Skeletal muscle cell (primary cell): Measurements from ENCODE around the gene RTN1.

Experiments used
- DNase-seq: peaks from one replicate; pipeline ENCODE4 v3.0.0-alpha.2; 2010; ENCODE audit warnings: low read depth
- H3K4me3 ChIP-seq: 2 replicates; pipeline ENCODE4 v1.5.1; 2011; ENCODE audit warnings: low read depth, mild to moderate bottlenecking, control low read depth, low read length, moderate library complexity

The RTN1 gene

GRCh38 chr14:59852350-59852749 is 18.2 kb downstream of the RTN1 start:
- H3K4me3 ChIP-seq, result no peak overlapping the region
- DNase-seq, result no peak

DNA sequence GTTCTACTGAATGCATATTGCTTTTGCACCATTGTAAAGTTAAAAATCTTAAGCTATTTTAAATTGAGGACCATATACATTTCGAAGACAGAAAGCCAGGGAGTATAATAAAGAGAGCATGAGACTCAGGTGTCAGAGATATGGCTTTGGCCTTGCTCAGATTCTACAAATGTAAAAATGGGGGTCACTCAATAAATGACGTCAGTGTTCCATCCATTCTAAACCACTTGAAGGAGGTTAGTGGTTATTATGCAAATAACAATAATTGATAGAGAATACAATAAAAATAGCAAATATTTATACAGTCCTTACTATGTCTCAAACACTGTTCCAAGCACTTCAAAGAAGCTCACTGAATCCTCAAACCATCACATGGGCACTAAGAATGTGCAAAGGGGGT is 20.1 kb downstream of the RTN1 start:
- no peak overlapping the region for H3K4me3 ChIP-seq
- no peak for DNase-seq

- no peak overlapping the region for H3K4me3 ChIP-seq
- DNase-seq, result no peak
Measured at GRCh38 chr14:59849411-59850130, 21.0 kb downstream of the RTN1 start.

DNA sequence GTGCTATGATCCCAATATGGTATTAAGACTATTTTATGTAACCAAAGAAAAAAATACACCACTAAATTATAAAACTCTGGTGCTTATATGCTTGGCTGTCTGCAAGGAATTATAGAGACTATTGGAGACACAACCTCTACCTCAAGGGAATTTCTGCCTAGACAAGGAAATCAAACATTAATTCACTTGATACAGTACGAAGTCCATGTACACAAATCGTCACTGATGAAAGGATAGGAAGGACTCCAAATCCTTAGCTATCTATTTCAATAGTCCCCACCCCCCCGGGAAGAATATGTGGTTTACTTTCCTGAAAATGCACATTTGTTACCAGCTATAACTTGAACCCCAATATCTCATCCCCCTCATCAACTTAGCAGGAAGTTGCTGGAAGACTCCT is 21.9 kb downstream of the RTN1 start:
- no peak overlapping the region for H3K4me3 ChIP-seq
- no peak for DNase-seq

- DNase-seq, result no peak
Measured at GRCh38 chr14:59847711-59848110, 22.9 kb downstream of the RTN1 start.

GRCh38 chr14:59846595-59846994 is 24.0 kb downstream of the RTN1 start:
- H3K4me3 ChIP-seq, result no peak overlapping the region
- DNase-seq, result no peak

More at GRCh38 chr14:59847711-59848110, 22.9 kb downstream of the RTN1 start:
- H3K4me3 ChIP-seq, result no peak overlapping the region

- H3K4me3 ChIP-seq, result no peak overlapping the region
- no peak for DNase-seq
Measured at GRCh38 chr14:59845245-59845644, 25.3 kb downstream of the RTN1 start.

DNA sequence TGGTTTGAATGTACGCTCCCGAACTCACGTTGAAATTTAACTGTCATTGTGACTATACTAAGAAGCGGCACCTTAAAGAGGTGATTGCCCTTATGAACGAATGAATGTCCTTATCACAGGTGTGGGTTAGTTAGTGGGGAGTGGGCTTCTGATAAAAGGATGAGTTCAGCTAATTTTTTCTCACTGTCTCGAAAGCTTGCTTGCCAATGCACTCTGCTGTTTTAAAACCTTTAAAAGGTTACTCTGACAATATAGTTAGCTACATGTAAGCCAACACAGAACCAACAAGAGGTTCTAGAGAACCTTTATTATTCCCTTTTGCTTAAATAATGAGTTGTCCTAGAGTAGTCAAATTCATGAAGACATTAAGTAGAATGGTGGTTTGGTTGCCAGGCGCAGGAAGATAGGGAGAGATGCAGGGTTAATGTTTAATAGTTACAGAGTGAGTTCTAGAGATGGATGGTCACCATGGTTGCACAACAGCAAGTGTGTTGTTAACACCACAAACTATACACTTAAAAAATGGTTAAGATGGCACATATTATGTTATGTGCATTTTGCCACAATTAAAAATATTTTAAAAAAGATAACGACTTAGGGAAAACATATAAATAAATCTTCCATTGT is 26.3 kb downstream of the RTN1 start:
- DNase-seq, result no peak
- H3K4me3 ChIP-seq, result no peak overlapping the region

DNA sequence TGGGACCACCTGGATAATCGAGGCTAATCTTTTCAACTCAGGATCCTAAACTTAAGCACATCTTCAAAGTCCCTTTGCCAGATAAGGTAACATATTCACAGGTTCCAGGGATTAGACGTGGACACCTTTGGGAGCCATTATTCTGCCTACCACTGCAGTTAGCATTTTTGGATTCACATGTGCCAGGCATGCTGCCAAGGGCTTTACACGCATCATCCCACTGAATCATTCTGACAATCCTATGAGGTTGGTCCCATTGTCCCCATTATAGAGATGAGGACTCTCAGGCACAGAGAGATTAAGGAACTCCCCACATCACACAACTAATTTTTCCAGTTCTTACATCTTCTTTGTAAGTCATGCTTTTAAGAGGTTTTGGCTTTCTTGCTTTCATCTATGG is 34.5 kb downstream of the RTN1 start:
- H3K4me3 ChIP-seq, result no peak overlapping the region
- DNase-seq, result no peak

GRCh38 chr14:59832653-59833294 is 37.8 kb downstream of the RTN1 start:
- H3K4me3 ChIP-seq, result no peak overlapping the region
- no peak for DNase-seq

DNA sequence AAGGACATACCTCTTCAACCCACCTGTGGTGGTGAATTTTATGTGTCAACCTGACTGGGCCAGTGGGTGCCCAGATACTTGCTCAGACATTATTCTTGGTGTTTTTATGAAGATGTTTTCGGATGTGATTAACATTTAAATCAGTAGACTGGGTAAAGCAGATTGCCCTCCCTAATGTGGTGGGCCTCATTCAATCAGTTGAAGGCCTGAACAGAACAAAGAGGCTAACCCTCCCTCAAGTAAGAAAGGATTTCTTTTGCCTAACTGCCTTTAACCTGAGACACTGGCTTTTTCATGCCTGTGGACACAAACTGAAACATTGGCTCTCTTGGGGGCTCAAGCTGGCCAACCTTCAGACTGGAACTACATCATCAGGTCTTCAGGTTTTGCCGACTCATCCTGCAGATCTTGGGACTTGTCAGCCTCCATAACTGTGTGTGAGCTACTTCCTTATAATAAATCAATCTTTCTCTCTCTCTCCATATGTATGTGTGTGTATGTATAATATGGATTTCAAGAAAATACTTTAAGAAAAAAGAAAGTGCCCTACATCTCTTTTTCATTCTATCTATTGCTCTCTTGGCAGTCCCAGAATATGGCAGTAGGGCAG is 39.4 kb downstream of the RTN1 start:
- H3K4me3 ChIP-seq, result no peak overlapping the region
- no peak for DNase-seq

DNA sequence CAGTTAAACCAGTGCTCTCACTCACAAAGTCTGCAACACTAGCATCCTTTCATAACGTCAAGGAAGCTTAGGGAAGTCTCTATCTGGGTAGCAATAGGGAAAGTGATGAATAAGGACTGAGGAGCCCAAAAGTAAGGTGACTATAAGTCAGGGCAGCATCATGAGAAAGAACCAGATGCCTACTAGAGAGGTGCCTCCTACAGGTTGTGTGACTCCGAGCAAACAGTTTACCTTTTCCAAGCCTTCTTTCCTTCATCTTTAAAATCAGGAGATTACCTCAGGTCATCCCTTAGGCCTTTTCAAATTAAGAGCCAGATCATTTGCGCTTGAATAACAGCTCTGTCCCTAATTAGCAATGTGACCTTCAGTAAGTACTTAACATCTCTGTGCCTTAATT is 40.2 kb downstream of the RTN1 start:
- no peak for DNase-seq
- H3K4me3 ChIP-seq, result no peak overlapping the region

DNA sequence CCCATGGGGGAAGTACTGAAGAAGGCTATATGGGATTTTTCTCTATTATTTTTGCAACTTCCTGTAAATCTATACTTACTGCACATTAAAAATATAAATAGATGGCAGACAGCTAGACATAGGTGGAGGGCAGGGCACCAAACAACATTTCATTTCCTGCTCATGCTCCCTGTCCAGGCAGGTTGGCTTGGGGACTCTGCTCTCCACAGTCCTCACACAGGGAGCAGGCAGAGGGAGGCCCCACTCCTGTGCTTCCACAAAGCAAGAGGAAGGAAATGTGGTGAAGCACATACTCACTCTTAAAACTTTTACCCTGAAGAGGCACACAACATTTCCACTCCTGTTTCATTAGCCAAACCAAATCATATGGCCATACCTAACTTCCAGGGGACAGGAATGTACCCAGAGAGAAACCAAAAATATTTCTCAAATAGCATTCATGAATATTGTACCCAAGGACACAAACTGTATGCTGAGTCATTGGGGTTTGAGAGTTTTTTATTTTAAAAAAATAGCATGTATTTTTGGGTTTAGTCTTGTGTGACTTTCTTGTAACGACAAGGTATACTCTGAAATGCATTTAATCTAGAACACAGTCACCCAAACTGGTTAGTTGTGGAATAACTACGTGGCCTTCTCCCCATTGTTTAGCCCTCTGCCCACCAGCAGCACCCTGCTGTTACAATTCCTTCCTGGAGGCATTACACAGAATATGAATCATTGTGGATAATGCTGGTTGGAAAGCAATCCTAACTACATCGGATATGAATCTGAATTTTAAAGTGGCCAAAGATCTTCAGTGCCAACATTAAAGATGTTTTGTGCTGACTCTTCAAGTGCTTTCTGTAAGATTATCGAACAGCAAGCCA is 40.9 kb downstream of the RTN1 start:
- no peak overlapping the region for H3K4me3 ChIP-seq
- no peak for DNase-seq

GRCh38 chr14:59828276-59828675 is 42.3 kb downstream of the RTN1 start:
- no peak for DNase-seq
- H3K4me3 ChIP-seq, result no peak overlapping the region

DNA sequence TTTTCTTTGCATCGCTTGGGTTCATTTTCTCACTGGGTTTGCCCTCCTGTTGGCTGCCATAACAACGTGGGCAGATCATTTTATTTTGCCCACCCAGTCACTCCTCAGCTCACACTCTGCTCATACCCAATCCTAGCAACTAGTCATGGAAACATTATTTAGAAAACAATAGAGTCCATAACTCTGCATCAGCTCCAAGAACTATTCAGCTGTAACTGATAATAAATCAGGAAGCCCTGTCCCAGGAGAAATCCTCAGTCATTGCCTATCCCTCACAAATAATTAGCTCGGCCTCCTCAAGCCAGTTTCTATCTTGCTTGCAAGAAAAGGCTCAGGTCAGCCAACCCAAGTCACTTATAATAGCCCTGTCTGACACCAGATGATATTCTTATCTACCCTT is 43.2 kb downstream of the RTN1 start:
- no peak overlapping the region for H3K4me3 ChIP-seq
- DNase-seq, result no peak

GRCh38 chr14:59826150-59826549 is 44.4 kb downstream of the RTN1 start:
- no peak for DNase-seq
- H3K4me3 ChIP-seq, result no peak overlapping the region

- no peak overlapping the region for H3K4me3 ChIP-seq
- DNase-seq, result no peak
Measured at GRCh38 chr14:59823179-59823578, 47.4 kb downstream of the RTN1 start.

DNA sequence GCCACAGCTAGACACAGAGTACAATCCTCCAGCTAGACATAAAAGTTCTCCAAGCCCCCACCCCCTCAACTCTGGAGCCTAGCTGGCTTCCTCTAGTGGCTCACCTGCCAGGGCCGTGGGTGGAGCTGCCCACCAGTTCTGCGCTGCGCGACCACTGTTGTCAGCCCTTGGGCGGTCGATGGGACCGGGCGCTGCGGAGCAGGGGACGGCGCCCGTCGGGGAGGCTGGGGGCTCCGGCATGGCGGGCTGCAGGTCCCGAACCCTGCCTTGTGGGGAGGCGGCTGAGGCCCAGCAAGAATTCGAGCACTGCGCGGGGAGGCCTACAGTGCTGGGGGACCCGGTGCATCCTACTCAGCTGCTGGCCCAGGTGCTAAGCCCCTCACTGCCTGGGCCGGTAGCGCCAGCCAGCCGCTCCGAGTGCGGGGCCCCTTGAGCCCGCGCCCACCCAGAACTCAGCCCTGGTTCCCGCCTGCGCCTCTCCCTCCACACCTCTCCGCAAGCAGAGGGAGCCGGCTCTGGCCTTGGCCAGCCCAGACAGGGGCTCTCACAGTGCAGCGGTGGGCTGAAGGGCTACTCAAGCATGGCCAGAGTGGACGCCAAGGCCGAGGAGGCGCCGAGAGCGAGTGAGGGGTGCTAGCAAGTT is 51.0 kb downstream of the RTN1 start:
- DNase-seq, result no peak

DNA sequence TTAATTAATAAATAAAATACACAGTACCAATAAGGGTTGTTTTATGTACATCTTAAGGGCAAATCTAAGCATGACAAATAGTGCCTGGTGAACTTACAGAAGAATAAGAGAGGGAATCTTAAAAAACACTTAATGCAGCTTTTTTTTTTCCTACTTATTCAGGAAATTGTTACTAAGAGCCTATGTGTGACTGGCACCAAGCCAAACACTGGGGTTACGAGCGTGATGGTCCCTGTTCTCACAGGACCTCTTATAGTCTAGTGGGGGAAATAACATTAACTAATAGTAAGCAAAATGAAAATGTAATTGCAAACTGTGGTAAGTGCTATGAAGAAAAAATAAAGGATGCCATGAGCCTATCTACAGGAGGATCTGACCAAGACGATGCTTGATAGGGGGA is 53.6 kb downstream of the RTN1 start:
- H3K4me3 ChIP-seq, result no peak overlapping the region
- no peak for DNase-seq

More for the DNA sequence above, 51.0 kb downstream of the RTN1 start:
- no peak overlapping the region for H3K4me3 ChIP-seq
